Hepatocyte (in vitro differentiated cells): ENCODE measurements around the gene CCDC182.

Source experiments
- CTCF ChIP-seq: fragments of 200-600 bp; sonication (generic); IDR thresholded peaks from 2 replicates; pipeline ENCODE4 v1.5.1; 2016; ENCODE audit warnings: antibody characterized with exemption, mild to moderate bottlenecking; ENCODE audit not compliant: poor library complexity
- EZH2 ChIP-seq: fragments of 200-600 bp; sonication (generic); IDR thresholded peaks from 2 replicates; pipeline ENCODE4 v1.6.1; 2016; ENCODE audit warnings: antibody characterized with exemption, mild to moderate bottlenecking, borderline replicate concordance
- EZH2phosphoT487 ChIP-seq: fragments of 200-600 bp; sonication (generic); IDR thresholded peaks from one replicate; pipeline ENCODE4 v1.6.1; 2018; ENCODE audit warnings: antibody characterized with exemption, mild to moderate bottlenecking, low read depth, moderate library complexity; ENCODE audit not compliant: unreplicated experiment, severe bottlenecking

- TF ChIP-seq EZH2, result no peak
- no peak for TF ChIP-seq CTCF
- TF ChIP-seq EZH2phosphoT487, result no peak
Measured at GRCh38 chr17:57722704-57723043, 22.4 kb downstream of the CCDC182 start.
